ENCODE data around the gene GCGR.
"Not testable (repeated sequence)": the region's sequence is repeated elsewhere in the genome, so short reads cannot be mapped to it uniquely, and the experiment has no call there.

The GCGR gene

GRCh38 chr17:81834831-81835267 lies 30.9 kb downstream of the GCGR start, which contains the start of gene PPP1R27:
TSS of gene PPP1R27 (minus strand) at chr17:81835050. CDS start at chr17:81834953, 97 bp downstream.
- Histone ChIP-seq H3K27me3 (ENCODE audit: control insufficient read depth, insufficient read depth, low read length) (no peaks in the 10 kb centered on the region), H3K4me2 (ENCODE audit: low read length) (peak within 1 kb of the TSS; percentile 79), H3K4me3 (ENCODE audit: low read depth, low read length) (peak within 1 kb of the TSS; percentile 96), H3K79me2 (peaks cover 8% of the 10 kb centered on the region), H3K36me3 (ENCODE audit: control insufficient read depth, insufficient read depth, low read length) (no peaks in the 10 kb centered on the region), H3K9me3 (ENCODE audit: control insufficient read depth, low read length) (no peaks in the 10 kb centered on the region), H2AFZ (no peak within 1 kb of the TSS), H3K27ac (peak within 1 kb of the TSS; percentile 82), H3K4me1 (peaks cover 6% of the 10 kb centered on the region), H3K9ac (no peak within 1 kb of the TSS)
- TF ChIP-seq CTCF (IDR thresholded peaks at IDR 0.05): no peak

- Histone ChIP-seq H3K27ac (no peak overlapping the region), H3K9me3 (ENCODE audit: control insufficient read depth, low read length) (no peaks in the 10 kb centered on the region), H3K4me1 (peaks cover 7% of the 10 kb centered on the region), H3K36me3 (ENCODE audit: control insufficient read depth, insufficient read depth, low read length) (no peaks in the 10 kb centered on the region), H3K9ac (no peak overlapping the region), H3K79me2 (no peaks in the 10 kb centered on the region), H2AFZ (no peak overlapping the region), H3K4me3 (ENCODE audit: low read depth, low read length) (no peak overlapping the region), H3K4me2 (ENCODE audit: low read length) (no peak overlapping the region), H3K27me3 (ENCODE audit: control insufficient read depth, insufficient read depth, low read length) (no peaks in the 10 kb centered on the region)
- TF ChIP-seq CTCF (IDR thresholded peaks at IDR 0.05): no peak
Measured at GRCh38 chr17:81837641-81838040, 33.7 kb downstream of the GCGR start.

- no peaks in the 10 kb centered on the region for H3K79me2 ChIP-seq
- peak overlapping the region; percentile 59 for H3K4me2 ChIP-seq (ENCODE audit: low read length)
- no peak overlapping the region for H3K9ac ChIP-seq
- H3K36me3 ChIP-seq (ENCODE audit: control insufficient read depth, insufficient read depth, low read length): no peaks in the 10 kb centered on the region
- H3K4me3 ChIP-seq (ENCODE audit: low read depth, low read length): peak overlapping the region; percentile 29
- H3K27me3 ChIP-seq (ENCODE audit: control insufficient read depth, insufficient read depth, low read length): no peaks in the 10 kb centered on the region
- peaks cover 7% of the 10 kb centered on the region for H3K4me1 ChIP-seq
- peak overlapping the region; percentile 69 for H2AFZ ChIP-seq
- H3K9me3 ChIP-seq (ENCODE audit: control insufficient read depth, low read length): no peaks in the 10 kb centered on the region
- no peak for TF ChIP-seq CTCF (IDR thresholded peaks at IDR 0.05)
- no peak overlapping the region for H3K27ac ChIP-seq
Measured at GRCh38 chr17:81838753-81839255, 34.9 kb downstream of the GCGR start.

- Histone ChIP-seq H3K4me3 (ENCODE audit: low read depth, low read length) (peak overlapping the region; percentile 29), H3K9ac (no peak overlapping the region)
- TF ChIP-seq CTCF (IDR thresholded peaks at IDR 0.05): no peak
Measured at GRCh38 chr17:81839301-81839700, 35.4 kb downstream of the GCGR start.

GRCh38 chr17:81840059-81840458 lies 36.1 kb downstream of the GCGR start:
- H3K4me2 ChIP-seq (ENCODE audit: low read length); H3K27me3 ChIP-seq (ENCODE audit: control insufficient read depth, insufficient read depth, low read length); H3K9me3 ChIP-seq (ENCODE audit: control insufficient read depth, low read length); H3K36me3 ChIP-seq (ENCODE audit: control insufficient read depth, insufficient read depth, low read length); H3K4me1 ChIP-seq; H3K79me2 ChIP-seq; H2AFZ ChIP-seq; H3K4me3 ChIP-seq (ENCODE audit: low read depth, low read length); H3K27ac ChIP-seq; H3K9ac ChIP-seq: not testable (repeated sequence)

More at GRCh38 chr17:81839301-81839700, 35.4 kb downstream of the GCGR start:
- Histone ChIP-seq H3K9me3 (ENCODE audit: control insufficient read depth, low read length) (no peaks in the 10 kb centered on the region), H3K27me3 (ENCODE audit: control insufficient read depth, insufficient read depth, low read length) (no peaks in the 10 kb centered on the region), H3K79me2 (no peaks in the 10 kb centered on the region), H3K4me2 (ENCODE audit: low read length) (peak overlapping the region; percentile 59), H3K27ac (no peak overlapping the region), H2AFZ (peak overlapping the region; percentile 69), H3K4me1 (peaks cover 7% of the 10 kb centered on the region), H3K36me3 (ENCODE audit: control insufficient read depth, insufficient read depth, low read length) (no peaks in the 10 kb centered on the region)
